Activated CD4-positive, alpha-beta T cell treated with anti-CD3 and anti-CD28 coated beads, Interleukin-2, amount 50 U/mL, for 48 hours (primary cell): ENCODE results near the gene RALGDS.
"Not testable (repeated sequence)": the region's sequence is repeated elsewhere in the genome, so short reads cannot be mapped to it uniquely, and the experiment has no call there.

Experiments
- DNase-seq, 2 experiments: peaks; one replicate each; pipeline ENCODE4 v3.0.0-alpha.2; 2020

The RALGDS gene

DNA sequence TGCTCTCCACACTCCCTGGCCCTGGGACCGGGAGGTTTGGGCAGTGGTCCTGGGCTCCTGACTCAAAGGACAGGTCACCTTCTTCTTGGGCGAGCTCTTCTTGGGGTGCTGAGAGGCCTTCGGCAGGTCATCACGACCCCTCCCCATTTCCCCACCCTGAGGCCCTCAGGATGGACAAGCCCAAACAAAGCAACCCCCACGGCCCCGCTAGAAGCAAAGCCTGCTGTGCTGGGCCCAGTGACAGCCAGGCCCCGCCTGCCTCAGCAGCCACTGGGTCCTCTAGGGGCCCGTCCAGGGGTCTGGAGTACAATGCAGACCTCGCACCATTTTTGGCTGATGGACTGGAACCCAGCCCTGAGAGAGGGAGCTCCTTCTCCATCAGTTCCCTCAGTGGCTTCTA is 37.4 kb downstream of the RALGDS start:
- not testable (repeated sequence) for DNase-seq

DNA sequence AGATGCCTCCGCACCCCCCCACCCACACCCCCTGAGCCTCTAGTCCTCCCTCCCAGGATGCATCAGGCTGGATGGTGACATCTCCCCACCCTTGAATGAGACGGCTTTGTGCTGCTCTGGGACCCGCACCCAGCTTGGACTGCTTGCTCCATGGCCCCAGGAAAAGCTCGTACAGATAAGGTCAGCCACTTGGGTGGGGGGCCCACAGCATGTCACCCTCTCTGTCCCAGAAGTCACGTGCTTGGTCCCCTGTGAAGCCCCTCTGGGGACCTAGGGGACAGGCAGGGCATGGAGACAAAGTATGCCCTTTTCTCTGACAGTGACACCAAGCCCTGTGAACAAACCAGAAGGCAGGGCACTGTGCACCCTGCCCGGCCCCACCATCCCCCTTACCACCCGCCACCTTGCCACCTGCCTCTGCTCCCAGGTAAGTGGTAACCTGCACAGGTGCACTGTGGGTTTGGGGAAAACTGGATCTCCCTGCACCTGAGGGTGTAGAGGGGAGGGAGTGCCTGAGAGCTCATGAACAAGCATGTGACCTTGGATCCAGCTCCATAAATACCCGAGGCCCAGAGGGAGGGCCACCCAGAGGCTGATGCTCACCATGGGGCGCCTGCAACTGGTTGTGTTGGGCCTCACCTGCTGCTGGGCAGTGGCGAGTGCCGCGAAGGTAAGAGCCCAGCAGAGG is 38.9 kb downstream of the RALGDS start:
- DNase-seq: not testable (repeated sequence)

DNA sequence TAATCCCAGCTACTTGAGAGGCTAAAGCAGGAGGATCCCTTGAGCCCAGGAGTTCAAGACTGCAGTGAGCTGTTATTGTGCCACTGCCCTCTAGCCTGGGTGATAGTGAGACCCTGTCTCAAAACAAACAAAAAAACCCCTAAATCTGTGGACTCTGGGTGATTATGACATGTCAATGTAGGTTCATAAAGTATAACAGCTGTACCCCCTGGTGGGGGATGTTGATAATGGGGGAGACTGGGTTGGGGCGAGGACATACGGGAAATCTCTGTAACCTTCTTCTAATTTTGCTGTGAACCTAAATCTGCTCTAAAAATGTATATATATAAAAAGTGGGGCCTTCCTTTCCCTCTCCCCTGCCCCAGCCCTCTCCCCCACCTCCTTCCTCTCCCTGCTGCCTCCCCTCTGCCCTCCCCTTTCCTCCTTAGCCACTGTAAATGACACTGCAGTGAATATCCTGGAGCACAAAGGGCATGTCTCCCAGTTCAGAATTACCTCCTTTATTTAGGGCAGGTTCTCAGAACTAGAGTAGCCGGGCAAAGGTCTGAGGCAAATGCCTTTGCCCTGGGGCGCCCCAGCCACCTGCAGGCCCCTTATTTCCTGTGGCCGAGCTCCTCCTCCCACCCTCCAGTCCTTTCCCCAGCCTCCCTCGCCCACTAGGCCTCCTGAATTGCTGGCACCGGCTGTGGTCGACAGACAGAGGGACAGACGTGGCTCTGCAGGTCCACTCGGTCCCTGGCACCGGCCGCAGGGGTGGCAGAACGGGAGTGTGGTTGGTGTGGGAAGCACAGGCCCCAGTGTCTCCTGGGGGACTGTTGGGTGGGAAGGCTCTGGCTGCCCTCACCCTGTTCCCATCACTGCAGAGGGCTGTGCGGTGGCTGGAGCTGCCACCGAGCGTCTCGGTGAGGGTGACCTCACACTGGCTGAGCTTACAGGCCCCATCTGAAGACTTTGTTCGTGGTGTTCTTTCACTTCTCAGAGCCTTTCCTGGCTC is 40.0 kb downstream of the RALGDS start:
- DNase-seq: not testable (repeated sequence)

DNA sequence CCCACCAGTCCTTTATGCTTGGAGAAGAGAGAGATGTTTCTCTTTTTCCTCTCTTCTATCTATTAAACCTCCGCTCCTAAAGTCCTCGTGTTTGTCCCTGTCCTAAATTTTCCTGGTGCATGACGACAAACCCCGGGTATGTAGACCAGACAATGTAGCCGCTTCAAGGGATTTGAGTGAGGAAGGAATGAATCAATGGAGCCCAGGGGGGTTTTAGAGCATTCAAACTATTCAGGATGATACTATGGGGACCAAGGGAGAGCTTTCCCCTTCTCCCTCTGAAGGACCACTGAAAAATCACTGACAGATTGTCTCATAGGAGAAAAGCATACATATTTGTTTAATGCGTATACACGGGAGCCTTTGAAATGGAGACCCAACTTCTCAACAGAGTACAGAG is 40.9 kb downstream of the RALGDS start:
- no peak for DNase-seq

DNA sequence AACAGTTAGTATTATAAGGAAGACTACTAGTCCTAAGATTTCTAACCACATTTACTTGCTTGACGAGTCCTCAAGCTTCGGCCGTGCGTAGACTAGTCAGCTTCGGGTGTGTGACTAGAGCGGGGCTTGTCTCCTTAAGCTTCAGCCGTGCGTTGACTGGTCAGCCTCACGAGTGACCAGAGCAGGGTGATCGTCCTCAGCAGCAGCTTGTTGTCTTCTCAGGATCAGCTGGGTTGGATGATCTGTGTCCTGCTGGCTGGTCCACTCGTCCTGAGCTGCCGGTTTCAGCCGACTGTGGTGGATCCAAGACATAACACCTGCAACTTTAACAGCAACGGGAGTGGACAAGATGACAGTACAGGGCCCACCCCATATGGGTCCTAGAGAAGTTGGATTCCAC is 42.6 kb downstream of the RALGDS start:
- no peak for DNase-seq

DNA sequence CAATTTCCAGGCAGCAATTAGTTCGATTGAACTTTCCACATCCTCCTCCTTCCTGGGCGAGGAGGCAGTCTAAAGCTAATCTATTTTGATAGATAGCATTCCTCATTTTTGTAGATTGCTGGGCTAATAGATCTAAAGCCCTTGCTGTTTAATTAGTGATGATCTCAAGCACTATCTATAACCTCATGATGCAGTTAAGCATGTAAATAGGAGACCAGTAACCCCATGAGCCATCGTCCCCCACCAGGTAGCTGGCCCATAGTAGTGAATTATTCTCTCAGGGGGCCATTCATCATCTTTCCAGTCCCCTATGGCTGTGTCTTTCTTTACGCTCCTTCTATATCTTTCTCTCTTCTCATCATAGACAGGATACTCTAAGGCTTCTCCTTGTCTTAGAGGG is 44.3 kb downstream of the RALGDS start:
- DNase-seq: no peak

DNA sequence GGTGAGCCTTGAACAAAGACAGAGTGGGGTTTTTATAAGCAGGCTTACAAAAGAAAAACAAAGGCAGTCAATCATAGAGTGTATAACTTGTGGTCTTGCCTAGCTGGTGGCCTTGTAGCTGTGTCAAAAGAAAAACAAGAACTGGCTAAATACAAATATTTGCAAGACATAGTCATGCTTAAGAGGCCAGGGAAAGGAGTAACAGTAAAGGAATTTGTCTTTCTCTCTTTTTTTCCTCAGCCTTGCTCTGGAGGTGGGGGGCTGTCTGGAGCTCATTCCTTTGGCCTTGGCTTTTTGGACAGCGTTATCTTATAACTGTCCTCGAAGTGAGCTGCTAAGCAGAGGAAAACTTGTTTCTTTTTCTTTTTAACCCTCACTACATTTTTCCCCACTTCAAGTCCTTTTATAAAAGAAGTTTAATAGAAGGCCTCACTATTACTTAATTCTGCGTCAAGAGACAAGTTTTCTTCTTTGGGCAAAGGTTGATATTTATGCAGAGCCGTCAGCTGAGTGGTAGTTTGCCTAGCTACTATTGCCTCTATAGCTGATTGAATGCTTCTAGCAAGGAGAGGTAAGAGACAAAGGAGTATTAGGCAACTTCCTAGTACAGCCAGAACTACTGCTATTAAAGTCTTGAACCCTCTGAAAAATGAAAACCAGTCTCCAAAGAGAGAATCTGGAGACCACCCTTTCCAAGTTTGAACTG is 45.0 kb downstream of the RALGDS start:
- DNase-seq: no peak

DNA sequence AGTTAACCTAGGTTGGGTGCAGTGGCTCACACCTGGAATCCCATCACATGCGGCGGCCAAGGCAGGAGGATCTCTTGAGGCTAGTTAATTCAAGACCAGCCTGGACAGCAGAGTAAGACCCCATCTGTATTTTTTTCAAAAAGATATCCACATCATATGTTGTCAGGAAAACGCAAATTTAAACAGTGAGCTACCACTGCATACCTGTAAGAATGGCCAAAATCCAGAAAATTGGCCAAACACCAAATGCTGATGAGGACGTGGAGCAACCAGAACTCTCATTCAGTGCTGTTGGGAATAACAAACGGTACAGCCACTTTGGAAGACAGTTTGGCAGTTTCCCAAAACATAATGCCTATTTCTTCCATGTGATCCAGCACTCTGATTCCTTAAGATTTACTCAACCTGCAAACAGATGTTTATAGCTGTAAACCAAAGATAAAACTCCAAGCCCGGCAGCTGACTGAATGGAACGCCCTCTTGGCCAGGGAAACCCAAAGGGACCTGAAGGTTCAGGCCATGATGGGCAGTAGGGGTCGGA is 46.9 kb downstream of the RALGDS start:
- DNase-seq: no peak

DNA sequence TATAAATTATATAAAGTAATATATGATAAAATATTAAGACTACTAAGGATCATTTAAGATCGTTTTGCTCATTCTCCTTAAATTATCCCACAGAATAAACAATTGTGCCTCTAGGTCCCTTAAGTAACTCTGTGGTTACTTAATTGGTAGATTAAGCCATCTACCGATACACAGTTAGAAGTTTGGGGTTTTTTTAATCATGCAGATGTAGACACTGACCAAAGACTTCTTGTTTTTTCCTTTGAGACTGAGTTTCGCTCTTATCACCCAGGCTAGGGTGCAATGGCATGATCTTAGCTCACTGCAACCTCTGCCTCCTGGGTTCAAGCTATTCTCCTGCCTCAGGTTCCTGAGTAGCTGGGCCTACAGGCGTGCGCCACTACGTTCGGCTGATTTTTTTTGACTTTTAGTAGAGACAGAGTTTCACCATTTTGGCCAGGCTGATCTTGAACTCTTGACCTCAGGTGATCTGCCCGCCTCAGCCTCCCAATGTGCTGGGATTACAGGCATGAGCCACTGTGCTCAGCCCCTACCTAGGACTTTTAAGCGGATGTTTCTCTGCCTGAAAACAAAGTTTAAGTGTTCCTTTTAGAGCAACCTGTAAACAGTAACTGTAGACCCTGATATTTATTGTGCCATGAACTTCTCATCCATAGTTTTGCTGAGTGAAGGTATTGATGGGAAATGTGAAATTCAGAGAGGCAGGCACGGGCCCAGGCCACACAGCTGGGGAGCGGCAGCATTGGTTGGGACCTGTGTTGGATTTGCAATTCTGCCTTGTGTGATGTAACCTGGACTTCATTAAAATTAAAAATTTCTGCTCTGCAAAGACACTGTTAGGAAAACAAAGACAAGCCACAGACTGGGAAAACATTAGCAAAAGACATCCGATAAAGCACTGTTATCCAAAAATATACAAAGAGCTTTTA is 47.7 kb downstream of the RALGDS start:
- no peak for DNase-seq

DNA sequence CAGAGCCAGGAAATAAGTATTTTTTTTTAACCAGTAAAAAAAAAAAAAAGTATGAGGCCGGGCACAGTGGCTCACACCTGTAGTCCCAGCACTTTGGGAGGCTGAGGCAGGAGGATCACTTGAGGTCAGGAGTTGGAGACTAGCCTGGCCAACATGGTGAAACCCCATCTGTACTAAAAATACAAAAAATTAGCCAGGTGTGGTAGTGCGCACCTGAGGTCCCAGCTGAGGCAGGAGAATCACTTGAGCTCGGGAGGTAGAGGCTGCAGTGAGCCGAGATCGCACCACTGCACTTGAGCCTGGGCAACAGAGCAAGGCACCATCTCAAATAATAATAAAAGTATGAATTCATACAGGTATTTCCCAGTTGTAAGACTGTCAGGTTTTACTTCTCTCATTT is 48.8 kb downstream of the RALGDS start:
- DNase-seq: not testable (repeated sequence)

DNA sequence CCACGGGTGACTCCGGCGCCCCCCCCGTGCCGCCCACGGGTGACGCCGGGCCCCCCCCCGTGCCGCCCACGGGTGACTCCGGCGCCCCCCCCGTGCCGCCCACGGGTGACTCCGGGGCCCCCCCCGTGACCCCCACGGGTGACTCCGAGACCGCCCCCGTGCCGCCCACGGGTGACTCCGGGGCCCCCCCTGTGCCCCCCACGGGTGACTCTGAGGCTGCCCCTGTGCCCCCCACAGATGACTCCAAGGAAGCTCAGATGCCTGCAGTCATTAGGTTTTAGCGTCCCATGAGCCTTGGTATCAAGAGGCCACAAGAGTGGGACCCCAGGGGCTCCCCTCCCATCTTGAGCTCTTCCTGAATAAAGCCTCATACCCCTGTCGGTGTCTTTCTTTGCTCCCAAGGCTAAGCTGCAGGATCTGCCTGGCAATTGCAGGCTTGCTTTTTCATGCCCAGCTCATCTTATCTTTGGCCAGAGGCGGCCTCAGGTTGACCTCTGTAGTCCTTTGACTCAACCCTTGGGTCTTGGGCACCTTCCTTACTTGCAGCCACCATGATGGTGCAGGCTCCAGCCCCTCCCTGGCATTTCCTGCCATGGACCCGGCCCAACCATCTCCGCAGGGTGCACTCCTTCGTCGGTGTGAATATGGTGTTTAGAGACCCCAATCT is 49.4 kb downstream of the RALGDS start:
- no peak for DNase-seq

DNA sequence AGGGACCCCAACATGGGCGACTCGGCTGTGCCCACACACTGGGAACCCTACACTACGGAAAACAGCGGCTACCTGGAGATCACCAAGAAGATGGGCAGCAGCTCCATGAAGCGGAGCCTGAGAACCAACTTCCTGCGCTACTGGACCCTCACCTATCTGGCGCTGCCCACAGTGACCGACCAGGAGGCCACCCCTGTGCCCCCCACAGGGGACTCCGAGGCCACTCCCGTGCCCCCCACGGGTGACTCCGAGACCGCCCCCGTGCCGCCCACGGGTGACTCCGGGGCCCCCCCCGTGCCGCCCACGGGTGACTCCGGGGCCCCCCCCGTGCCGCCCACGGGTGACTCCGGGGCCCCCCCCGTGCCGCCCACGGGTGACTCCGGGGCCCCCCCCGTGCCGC is 50.1 kb downstream of the RALGDS start:
- DNase-seq: not testable (repeated sequence)

DNA sequence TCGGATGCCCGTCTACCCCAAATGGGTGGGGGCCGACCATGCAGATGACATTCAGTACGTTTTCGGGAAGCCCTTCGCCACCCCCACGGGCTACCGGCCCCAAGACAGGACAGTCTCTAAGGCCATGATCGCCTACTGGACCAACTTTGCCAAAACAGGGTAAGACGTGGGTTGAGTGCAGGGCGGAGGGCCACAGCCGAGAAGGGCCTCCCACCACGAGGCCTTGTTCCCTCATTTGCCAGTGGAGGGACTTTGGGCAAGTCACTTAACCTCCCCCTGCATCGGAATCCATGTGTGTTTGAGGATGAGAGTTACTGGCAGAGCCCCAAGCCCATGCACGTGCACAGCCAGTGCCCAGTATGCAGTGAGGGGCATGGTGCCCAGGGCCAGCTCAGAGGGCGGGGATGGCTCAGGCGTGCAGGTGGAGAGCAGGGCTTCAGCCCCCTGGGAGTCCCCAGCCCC is 50.5 kb downstream of the RALGDS start:
- not testable (repeated sequence) for DNase-seq

DNA sequence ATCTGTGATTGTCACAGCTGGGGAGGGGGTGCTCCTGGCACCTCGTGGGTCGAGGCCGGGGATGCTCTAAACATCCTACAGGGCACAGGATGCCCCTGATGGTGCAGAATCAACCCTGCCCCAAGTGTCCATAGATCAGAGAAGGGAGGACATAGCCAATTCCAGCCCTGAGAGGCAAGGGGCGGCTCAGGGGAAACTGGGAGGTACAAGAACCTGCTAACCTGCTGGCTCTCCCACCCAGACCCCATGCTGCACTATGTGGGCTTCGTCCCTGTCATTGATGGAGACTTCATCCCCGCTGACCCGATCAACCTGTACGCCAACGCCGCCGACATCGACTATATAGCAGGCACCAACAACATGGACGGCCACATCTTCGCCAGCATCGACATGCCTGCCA is 52.6 kb downstream of the RALGDS start:
- DNase-seq: not testable (repeated sequence)

DNA sequence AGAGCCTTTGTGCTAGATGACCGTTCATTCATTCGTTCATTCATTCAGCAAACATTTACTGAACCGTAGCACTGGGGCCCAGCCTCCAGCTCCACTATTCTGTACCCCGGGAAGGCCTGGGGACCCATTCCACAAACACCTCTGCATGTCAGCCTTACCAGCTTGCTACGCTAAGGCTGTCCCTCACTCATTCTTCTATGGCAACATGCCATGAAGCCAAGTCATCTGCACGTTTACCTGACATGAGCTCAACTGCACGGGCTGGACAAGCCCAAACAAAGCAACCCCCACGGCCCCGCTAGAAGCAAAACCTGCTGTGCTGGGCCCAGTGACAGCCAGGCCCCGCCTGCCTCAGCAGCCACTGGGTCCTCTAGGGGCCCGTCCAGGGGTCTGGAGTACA is 53.2 kb downstream of the RALGDS start:
- DNase-seq: no peak

DNA sequence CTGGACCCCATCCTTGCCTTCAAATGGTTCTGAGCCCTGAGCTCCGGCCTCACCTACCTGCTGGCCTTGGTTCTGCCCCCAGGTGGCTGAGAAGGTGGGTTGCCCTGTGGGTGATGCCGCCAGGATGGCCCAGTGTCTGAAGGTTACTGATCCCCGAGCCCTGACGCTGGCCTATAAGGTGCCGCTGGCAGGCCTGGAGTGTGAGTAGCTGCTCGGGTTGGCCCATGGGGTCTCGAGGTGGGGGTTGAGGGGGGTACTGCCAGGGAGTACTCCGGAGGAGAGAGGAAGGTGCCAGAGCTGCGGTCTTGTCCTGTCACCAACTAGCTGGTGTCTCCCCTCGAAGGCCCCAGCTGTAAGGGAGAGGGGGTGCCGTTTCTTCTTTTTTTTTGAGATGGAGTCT is 54.0 kb downstream of the RALGDS start:
- DNase-seq: no peak

DNA sequence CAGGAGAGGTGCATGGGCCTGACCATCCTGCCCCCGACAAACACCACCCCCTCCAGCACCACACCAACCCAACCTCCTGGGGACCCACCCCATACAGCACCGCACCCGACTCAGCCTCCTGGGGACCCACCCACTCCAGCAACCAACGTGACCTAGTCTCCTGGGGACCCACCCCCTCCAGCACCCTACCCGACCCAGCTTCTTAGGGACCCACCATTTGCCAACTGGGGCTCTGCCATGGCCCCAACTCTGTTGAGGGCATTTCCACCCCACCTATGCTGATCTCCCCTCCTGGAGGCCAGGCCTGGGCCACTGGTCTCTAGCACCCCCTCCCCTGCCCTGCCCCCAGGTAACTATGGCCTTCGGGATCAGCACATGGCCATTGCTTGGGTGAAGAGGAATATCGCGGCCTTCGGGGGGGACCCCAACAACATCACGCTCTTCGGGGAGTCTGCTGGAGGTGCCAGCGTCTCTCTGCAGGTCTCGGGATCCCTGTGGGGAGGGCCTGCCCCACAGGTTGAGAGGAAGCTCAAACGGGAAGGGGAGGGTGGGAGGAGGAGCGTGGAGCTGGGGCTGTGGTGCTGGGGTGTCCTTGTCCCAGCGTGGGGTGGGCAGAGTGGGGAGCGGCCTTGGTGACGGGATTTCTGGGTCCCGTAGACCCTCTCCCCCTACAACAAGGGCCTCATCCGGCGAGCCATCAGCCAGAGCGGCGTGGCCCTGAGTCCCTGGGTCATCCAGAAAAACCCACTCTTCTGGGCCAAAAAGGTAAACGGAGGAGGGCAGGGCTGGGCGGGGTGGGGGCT is 54.7 kb downstream of the RALGDS start:
- DNase-seq: no peak

DNA sequence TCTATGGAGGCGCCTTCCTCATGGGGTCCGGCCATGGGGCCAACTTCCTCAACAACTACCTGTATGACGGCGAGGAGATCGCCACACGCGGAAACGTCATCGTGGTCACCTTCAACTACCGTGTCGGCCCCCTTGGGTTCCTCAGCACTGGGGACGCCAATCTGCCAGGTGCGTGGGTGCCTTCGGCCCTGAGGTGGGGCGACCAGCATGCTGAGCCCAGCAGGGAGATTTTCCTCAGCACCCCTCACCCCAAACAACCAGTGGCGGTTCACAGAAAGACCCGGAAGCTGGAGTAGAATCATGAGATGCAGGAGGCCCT is 56.0 kb downstream of the RALGDS start:
- no peak for DNase-seq

DNA sequence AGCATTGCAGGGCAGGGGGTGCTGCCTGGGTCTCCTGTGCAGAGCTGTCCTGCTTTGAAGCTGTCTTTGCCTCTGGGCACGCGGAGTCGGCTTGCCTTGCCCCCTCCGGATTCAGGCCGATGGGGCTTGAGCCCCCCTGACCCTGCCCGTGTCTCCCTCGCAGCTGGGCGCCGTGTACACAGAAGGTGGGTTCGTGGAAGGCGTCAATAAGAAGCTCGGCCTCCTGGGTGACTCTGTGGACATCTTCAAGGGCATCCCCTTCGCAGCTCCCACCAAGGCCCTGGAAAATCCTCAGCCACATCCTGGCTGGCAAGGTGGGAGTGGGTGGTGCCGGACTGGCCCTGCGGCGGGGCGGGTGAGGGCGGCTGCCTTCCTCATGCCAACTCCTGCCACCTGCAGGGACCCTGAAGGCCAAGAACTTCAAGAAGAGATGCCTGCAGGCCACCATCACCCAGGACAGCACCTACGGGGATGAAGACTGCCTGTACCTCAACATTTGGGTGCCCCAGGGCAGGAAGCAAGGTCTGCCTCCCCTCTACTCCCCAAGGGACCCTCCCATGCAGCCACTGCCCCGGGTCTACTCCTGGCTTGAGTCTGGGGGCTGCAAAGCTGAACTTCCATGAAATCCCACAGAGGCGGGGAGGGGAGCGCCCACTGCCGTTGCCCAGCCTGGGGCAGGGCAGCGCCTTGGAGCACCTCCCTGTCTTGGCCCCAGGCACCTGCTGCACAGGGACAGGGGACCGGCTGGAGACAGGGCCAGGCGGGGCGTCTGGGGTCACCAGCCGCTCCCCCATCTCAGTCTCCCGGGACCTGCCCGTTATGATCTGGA is 56.6 kb downstream of the RALGDS start:
- DNase-seq: no peak
